GM18517 (cell line): ENCODE data around the gene MORC3.
"Not testable (repeated sequence)": the region's sequence is repeated elsewhere in the genome, so short reads cannot be mapped to it uniquely, and the experiment has no call there.

Source experiments
- ATAC-seq: cut with Tn5 transposase; IDR thresholded peaks from one replicate; pipeline ENCODE4 v1.9.1; 2021; ENCODE audit warnings: mild to moderate bottlenecking, moderate library complexity; ENCODE audit not compliant: unreplicated experiment

The MORC3 gene, protein sequence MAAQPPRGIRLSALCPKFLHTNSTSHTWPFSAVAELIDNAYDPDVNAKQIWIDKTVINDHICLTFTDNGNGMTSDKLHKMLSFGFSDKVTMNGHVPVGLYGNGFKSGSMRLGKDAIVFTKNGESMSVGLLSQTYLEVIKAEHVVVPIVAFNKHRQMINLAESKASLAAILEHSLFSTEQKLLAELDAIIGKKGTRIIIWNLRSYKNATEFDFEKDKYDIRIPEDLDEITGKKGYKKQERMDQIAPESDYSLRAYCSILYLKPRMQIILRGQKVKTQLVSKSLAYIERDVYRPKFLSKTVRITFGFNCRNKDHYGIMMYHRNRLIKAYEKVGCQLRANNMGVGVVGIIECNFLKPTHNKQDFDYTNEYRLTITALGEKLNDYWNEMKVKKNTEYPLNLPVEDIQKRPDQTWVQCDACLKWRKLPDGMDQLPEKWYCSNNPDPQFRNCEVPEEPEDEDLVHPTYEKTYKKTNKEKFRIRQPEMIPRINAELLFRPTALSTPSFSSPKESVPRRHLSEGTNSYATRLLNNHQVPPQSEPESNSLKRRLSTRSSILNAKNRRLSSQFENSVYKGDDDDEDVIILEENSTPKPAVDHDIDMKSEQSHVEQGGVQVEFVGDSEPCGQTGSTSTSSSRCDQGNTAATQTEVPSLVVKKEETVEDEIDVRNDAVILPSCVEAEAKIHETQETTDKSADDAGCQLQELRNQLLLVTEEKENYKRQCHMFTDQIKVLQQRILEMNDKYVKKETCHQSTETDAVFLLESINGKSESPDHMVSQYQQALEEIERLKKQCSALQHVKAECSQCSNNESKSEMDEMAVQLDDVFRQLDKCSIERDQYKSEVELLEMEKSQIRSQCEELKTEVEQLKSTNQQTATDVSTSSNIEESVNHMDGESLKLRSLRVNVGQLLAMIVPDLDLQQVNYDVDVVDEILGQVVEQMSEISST

DNA sequence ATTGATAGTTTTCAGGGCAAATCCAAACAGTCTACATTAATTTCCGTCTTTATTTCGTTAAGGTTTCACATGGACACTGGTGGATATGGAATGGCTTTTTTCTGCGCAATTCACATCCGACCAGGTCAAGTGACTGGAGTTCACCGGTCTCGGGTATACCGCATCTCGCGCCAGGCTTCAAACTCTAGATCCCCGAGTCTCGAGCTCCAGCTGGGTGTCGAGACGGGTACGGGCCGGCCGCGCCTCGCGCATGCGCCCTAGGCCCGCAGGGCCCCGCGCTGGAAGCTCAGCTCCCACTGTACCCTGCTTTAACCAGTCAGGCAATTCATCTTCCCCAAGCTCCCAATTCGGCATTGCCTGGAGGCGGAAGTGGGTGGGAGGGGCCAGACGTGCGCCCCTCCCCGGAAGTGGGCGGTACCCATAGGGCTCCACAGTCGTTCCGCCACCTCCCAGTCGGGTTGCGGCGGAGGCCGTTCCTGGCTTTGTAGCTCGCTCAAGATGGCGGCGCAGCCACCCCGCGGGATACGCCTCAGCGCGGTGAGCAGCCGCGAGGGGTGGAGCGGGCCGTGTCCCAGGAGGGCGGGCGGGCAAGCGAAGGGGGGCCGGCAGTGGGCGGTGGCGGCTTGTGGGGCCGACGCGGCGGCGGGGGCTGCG lies at the start of gene MORC3:
MORC3 (plus strand) TSS at position 431 of the 654 bp plus-strand sequence; CDS start at position 499, 68 bp downstream.
- peak; percentile 85 for ATAC-seq

DNA sequence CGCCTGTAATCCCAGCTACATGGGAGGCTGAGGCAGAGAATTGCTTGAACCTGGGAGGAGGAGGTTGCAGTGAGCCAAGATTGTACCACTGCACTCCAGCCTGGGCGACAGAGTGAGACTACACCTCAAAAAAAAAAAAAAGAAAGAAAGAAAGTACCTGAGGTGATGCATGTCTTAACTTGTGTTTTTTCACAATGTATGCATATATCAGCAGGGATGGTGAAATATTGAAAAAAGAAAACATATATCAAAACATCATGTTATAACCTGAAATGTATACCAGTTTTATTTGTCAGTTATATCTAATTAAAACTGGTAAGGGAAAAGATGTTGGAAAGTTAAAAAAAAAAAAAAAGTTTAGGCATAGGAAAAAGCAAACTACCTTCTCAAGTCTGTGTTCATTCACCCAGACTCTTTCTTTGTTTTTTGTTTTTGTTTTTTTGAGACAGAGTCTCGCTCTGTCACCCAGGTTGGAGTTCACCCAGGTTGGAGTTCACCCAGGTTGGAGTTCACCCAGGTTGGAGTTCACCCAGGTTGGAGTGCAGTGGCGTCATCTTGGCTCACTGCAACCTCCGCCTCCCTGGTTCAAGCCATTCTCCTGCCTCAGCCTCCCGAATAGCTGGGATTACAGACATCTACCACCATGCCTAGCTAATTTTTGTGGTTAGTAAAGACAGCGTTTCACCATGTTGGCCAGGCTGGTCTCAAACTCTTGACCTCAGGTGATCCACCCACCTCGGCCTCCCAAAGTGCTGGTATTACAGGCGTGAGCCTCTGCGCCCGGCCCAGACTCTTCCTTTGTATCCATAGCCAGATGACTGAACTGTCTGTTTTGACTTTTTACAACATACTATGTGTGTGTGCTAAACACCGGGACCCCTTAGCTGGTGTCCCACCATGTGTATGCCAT lies 49.0 kb upstream of the MORC3 start:
- ATAC-seq: not testable (repeated sequence)

DNA sequence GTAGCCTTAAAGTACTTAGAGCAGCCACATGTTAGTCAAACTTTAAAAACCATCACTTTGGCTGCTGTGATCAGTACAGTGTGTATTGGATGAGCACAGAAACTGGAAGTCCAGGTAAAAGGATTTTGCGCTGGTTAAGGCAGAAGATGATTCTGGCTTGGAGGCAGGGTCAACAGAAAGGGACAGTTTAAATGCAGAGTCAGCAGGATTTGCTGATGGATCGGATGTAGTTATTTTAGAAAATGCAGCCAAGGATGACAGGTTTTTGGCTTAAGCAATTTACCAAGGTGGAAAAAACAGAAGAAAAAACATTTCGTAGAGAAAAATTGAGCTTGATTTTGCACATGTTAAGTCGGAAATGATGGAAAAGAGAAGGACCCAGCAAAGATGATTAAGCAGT lies 45.9 kb upstream of the MORC3 start:
- ATAC-seq: no peak

DNA sequence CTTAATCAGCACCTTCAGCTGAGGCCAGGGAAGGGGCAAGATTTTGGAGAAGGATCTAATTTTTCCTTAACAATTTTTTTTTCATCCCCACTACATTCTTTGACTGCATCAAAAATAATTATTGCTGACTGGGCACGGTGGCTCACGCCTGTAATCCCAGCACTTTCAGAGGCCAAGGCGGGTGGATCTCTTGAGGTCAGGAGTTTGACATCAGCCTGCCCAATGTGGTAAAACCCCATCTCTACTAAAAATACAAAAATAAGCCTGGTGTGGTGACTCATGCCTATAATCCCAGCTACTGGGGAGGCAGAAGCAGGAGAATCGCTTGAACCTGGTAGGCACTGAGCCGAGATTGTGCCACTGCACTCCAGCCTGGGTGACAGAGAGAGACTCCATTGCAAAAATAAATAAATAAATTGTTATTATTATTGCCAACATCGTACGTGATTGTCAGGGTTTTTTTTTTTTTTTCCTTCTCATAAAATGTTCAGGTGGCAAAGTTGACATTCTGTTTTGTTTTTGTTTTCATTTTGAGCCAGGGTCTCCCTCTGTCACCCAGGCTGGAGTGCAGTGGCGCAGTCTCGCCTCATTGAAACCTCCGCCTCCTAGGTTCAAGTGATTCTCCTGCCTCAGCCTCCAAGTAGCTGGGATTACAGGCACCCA lies 37.3 kb upstream of the MORC3 start:
- no peak for ATAC-seq

DNA sequence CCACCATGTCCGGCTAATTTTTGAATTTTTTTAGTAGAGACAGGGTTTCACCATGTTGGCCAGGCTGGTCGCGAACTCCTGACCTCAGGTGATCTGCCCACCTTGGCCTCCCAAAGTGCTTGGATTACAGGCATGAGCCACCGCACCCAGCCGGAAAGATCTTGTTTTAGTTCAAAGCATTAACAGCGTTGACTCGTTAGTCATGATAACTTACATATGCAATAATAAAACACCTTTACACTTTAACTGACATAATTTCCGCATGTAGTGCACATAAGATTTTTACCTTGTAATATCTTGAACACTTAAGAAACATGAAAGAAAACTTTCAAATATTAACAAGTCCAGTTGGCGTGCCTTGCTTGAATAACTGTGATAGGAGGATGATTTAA lies 36.8 kb upstream of the MORC3 start:
- ATAC-seq: not testable (repeated sequence)

DNA sequence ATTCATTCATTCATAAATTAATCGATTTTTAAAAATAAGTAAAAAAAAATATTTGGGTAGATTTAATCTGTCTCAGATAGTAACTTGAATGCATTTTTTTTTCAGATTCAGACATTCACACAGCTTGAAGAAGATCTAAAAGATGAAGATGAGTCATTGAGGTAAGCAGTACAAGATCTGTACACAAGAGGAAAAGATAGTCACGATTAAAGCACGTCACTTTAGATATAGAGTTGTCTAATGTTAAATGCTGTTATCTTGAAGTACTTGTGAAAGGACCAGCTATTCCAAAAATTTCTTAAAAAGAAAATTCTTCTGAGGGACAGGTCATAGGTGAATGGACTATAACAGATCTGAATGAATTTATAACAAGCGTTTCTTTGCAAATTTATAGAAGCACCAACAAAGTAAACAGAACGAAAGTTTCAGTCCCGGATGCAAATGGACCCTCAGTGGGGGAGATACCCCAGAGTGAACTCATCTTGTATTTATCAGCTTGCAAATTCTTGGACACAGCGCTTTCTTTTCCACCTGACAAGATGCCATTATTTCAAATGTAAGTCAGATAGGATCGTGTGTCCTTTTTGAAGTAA lies 31.2 kb upstream of the MORC3 start:
- ATAC-seq: no peak

DNA sequence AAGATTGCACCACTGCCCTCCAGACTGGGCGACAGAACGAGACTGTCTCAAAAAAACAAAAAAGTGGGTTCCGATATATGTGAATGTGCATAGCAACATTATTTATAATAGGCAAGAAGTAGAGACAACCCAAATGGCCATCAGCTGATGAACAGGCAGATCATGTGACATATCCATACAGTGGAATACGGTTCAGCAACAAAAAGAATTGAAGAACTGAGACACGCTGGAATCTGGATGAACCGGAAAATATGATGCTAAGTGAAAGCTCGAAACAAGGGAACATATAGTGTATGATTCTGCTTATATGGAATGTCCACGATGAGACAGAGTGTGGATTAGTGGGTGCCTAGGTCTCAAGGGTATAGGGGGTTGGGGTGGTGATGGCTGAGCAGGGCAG lies 28.5 kb upstream of the MORC3 start:
- no peak for ATAC-seq

DNA sequence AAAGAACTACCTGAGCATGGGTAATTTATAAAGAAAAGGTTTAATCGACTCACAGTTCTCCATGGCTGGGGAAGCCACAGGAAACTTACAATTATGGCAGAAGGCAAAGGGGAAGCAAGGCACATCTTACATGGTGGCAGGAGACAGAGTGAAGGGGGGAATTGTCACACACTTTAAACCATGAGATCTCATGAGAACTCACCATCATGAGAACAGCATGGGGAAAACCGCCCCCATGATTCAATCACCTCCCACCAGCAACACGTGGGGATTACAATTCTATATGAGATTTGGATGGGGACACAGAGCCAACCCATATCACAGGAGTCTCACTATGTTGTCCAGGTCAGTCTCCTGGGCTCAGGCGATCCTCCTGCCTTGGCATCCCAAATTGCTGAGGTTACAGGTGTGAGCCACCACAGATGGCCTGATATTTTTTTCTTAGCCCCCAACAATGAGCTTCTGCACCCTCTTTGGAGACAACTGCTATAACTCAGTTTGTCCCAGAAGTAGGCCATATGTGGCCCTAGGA lies 22.5 kb upstream of the MORC3 start:
- no peak for ATAC-seq

DNA sequence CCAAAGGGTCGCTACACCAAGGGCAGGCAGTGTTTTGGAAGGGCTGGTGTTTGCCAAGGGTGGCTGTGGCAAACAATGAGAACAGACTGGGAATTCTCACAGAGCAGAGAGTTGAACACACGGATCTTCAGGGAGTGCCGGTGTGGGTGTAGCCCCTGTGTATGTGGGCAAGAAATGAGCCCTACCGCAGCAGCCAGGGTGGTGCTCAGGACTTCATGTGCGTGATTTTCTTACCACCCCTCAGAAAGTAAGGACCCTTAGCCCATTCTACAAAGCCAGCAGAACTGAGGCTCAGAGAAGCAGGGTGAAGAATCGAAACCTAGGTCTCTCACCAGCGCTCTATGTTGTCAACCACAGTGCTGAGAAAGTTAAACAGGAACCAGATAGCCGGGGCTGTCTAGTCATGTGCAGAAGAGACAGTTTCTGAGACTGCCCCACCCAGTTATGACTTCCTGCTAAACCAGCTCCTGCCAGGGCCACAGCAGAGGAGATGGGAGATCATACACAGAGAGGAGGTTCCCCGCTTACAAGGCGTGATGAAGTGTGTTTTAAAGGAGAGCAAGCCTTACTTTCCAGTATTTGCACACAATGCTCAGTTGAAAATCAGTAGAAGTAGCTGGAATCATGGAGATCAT lies 21.9 kb upstream of the MORC3 start:
- peak; percentile 97 for ATAC-seq

DNA sequence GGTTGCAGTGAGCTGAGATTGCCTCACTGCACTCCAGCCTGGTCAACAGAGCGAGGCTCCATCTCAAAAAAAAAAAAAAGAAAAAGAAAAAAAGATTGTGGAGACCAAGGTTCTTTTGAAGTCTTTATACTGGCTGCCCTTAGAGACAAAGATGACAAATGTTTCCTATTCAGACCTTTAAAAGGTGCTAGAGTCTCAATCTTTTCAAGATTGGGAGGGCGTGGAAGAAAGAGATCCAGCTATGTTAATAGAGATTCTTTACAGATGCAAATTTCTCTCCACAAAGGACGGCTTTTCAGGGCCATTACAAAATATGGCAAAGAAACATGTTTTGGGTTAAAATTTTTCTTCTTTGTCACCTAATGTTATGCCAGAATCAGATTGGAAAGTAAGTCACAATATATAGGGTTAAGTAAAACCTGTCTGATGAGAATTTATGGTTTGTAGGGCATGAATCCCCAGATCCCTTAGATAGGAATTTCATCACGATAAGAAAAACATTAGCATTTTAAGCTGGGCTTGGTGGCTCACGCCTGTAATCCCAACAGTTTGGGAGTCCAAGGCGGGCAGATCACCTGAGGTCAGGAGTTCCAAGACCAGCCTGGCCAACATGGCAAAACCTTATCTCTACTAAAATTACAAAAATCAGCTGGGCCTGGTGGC lies 13.0 kb upstream of the MORC3 start:
- no peak for ATAC-seq

DNA sequence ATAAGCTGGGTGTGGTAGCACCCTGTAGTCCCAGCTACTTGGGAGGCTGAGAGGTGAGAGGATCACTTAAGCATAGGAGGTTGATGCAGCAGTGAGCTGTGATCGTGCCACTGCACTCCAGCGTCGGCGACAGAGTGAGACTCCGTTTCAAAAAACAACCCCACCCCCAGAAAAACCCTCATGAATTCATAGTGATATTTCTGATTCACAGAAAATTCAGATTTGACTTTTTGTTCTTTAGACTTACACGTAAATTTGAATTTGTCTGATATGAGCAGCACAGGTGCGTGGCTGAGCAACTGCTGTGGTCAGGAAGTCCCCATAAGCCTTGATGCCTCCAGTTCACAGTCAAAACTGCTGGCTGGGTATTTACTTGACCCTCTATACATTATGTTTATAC lies 10.0 kb upstream of the MORC3 start:
- ATAC-seq: peak; percentile 81

DNA sequence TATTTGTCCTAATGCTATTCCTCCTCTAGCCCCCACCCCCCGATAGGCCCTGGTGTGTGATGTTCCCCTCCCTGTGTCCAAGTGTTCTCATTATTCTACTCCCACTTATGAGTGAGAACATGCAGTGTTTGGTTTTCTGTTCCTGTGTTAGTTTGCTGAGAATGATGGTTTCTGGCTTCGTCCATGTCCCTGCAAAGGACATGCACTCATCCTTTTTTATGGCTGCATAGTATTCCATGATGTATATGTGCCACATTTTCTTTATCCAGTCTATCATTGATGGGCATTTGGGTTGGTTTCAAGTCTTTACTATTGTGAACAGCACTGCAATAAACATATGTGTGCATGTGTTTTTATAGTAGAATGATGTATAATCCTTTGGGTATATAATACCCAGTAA lies 6.6 kb upstream of the MORC3 start:
- ATAC-seq: not testable (repeated sequence)

DNA sequence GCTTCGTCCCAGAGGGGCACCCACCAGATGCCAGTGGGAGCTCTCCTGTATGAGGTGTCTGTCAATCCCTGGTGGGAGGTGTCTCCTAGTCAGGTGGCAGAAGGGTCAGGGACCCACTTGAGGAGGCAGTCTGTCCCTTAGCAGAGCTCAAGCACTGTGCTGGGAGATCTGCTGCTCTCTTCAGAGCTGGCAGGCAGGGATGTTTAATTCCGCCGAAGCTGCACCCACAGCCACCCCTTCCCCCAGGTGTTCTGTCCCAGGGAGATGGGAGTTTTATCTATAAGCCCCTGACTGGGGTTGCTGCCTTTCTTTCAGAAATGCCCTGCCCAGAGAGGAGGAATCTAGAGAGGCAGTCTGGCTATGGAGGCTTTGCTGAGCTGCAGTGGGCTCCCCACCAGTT lies 4.0 kb upstream of the MORC3 start:
- not testable (repeated sequence) for ATAC-seq

DNA sequence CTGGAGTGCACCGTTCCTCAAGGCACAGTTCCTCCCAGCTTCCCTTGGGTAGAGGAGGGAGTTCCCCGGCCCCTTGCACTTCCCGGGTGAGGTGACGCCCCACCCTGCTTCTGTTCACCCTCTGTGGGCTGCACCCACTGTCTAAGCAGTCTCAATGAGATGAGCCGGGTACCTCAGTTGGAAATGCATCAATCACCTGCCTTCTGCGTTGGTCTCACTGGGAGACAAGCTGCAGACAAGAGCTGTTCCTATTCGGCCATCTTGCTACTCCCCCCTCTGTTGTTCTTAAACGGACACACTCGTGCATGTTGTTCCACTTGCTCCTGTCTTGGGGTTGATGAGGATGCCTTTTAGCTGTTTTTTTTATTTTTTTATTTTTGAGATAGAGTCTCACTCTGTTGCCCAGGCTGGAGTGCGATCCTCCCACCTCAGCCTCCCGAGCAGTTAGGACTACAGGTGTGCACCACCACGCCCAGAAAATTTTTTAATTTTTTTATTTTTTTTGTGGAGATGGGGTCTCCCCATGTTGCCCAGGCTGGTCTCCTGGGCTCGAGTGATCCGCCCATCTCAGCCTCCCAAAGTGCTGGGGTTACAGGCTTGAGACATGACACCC lies 3.0 kb upstream of the MORC3 start:
- ATAC-seq: no peak

DNA sequence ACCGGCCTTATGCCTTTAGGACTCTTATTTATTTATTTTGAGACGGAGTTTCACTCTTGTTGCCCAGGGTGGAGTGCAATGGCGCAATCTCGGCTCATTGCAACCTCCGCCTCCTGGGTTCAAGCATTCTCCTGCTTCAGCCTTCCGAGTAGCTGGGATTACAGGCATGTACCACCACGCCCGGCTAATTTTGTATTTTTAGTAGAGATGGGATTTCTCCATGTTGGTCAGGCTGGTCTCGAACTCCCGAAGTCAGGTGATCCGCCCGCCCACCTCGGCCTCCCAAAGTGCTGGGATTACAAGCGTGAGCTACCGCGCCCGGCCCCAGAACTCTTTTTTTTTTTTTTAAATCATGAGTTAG lies 611 bp upstream of the MORC3 start:
- not testable (repeated sequence) for ATAC-seq

DNA sequence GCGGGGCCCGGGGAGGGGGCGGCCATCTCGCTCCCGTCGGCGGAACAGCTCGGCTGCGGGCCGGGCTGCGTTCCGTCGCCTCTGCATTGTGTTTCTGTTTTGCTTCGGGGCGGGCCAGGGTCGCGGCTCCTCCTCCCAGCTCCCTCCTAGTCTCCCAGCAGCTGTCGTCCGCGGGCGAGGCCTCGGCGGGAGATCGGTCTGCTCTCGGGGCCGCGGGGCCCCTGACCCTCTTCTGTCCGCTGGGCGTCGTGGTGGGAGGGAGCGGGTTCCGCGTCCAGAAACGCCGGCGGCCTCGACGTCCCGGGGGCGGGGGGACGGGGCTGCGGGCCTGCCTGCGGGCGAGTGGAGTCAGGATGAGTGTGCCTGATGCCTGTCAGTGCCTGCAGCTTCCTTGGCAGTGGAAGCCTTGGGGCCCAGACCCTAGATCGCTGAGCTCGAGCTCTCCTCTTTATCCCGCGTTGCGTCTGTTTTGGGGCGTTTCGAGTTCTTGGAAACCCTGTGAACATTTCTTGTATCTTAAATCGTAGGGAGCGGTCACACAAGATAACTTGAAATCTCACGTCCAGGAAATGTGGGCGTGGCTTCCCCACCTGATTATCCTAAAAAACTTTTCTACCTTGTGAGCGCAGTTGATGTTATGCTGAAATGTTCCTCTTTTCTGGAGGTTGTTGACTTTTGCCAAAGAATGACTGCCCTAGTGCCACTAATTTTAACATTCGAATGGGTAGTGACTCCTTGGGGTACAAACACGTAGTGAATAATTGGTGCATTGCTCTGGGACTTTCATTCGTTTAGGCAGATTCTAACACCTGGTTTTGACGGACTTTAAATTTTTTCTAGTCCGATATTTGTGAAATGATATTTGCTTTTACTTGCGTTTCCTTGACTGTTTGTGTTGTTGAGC lies 676 bp downstream of the MORC3 start:
- ATAC-seq: peak; percentile 44
